NCI-H2171 treated with DMSO at 0.1 percent for 48 hours (cell line): ENCODE measurements around the gene MAT1A.
"Not testable (repeated sequence)": the region's sequence is repeated elsewhere in the genome, so short reads cannot be mapped to it uniquely, and the experiment has no call there.

Source experiments
- DNase-seq: peaks from one replicate; lab custom pipeline; 2025; lab: John Stamatoyannopoulos, UW

The MAT1A gene

GRCh38 chr10:80223031-80223419 is 66.4 kb downstream of the MAT1A start:
- not testable (repeated sequence) for DNase-seq
